Esophagus squamous epithelium (tissue), 5 donors: ENCODE results near the gene CES2. TPM values are rescaled to one million over a fixed set of nuclear protein-coding genes. Genes with fewer than 3 reads are reported as not detected.

Experiments used
- DNase-seq: peaks from one replicate; lab custom pipeline; 2025; lab: John Stamatoyannopoulos, UW
- H3K27ac ChIP-seq, 4 donors: fragments of 200-600 bp; sonication (generic); one replicate each; pipeline ENCODE4 v1.5.1; 2016 to 2019; ENCODE audit warnings: mild to moderate bottlenecking in 1 of 4
- H3K27me3 ChIP-seq, 4 donors: fragments of 200-600 bp; sonication (generic); 1 replicate in 3 of 4; 2 replicates in 1 of 4; pipeline versions ENCODE4 v1.5.1 to v1.6.0; 2017 to 2021; ENCODE audit warnings: antibody characterized with exemption in 1 of 4
- H3K36me3 ChIP-seq, 3 donors: fragments of 200-600 bp; sonication (generic); one replicate each; pipeline ENCODE4 v1.5.1; 2016 to 2019
- H3K4me1 ChIP-seq, 3 donors: fragments of 200-600 bp; sonication (generic); one replicate each; pipeline ENCODE4 v1.5.1; 2017 to 2019
- H3K4me3 ChIP-seq, 4 donors: fragments of 200-600 bp; sonication (generic); 1 replicate in 3 of 4; 2 replicates in 1 of 4; pipeline ENCODE4 v1.5.1; 2016 to 2019; ENCODE audit warnings: mild to moderate bottlenecking in 2 of 4, moderate library complexity in 1 of 4
- H3K9me3 ChIP-seq, 3 donors: fragments of 200-600 bp; sonication (generic); one replicate each; pipeline ENCODE4 v1.5.1; 2016 to 2019
- POLR2A ChIP-seq, 4 donors: fragments of 450-650 bp; IDR thresholded peaks; one replicate each; pipeline ENCODE4 v1.6.1; 2017; ENCODE audit warnings: antibody characterized with exemption in 4 of 4, mild to moderate bottlenecking in 4 of 4, moderate library complexity in 3 of 4
- WGBS, 2 donors: methylation state at CpG; one replicate each; pipeline ENCODE4 v1.1.5; 2018; 5-methylcytosine and 5-hydroxymethylcytosine counted together
- intact Hi-C: fragments of 100-400 bp; cut with DNase I; formaldehyde crosslinking; loops from one replicate; pipeline ENCODE4 v1.15.0; 2022
- total RNA-seq, 4 donors: library from RNA; depleted of rRNA; stranded (reverse); fragments of >200 nt; gene quantifications; one replicate each; pipeline ENCODE4 v1.1.0, GENCODE V29; 2016
- TF ChIP-seq, protein P1 (sequence below), 6 experiments: fragments of 450-650 bp in 4 of 6; fragments of 200-600 bp in 2 of 6; sonication (generic) in 2 of 6; IDR thresholded peaks; one replicate each; pipeline ENCODE4 v1.5.1; 2016 to 2019; ENCODE audit warnings: antibody characterized with exemption in 6 of 6, mild to moderate bottlenecking in 4 of 6, moderate library complexity in 4 of 6
- donor health status: DM: yes; HTN: yes; CAD: no.

CES2 gene
- total RNA-seq, 4 donors from 2014 or later: 120 to 250 (median 170) TPM

DNA sequence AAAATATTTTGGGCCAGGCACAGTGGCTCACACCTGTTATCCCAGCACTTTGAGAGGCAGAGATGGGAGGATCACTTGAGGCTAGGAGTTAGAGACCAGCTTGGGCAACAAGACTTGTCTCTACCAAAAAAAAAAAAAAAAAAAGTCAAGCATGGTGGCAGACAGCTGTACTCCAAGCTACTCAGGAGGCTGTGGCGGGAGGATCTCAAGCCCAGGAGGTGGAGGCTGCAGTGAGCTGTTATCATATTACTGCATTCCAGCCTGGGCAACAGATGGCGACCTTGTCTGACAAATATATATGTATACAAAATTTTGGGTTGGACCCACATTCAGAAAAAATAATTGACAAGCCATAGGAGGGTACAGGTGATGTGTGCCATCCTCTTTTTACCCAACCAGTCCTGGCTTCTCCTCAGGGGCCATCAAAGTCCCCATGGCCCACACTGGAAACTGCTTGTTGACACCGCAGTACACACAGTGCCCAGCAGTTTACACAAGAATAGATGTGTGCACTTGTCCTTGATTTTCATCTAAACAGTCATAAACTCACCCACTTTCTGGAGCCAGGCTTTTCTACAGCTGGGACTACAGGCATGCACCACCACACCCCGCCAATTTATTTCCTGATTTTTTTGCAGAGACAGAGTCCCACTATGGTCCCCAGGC, 1.7 kb downstream of the CES2 start:
- Histone ChIP-seq H3K4me1 (peaks cover 32 to 59% (median 36%) of the 10 kb centered on the region in 3 donors), H3K36me3 (peaks cover 21 to 60% (median 43%) of the 10 kb centered on the region in 3 donors), H3K9me3 (no peaks in the 10 kb centered on the region), H3K27ac (peak overlapping the region in 3 of 4 donors; percentile 97 to 100 (median 98)), H3K27me3 (no peaks in the 10 kb centered on the region), H3K4me3 (peak overlapping the region in 3 of 4 donors; percentile 89 to 100 (median 96))
- TF ChIP-seq, protein P1, sequence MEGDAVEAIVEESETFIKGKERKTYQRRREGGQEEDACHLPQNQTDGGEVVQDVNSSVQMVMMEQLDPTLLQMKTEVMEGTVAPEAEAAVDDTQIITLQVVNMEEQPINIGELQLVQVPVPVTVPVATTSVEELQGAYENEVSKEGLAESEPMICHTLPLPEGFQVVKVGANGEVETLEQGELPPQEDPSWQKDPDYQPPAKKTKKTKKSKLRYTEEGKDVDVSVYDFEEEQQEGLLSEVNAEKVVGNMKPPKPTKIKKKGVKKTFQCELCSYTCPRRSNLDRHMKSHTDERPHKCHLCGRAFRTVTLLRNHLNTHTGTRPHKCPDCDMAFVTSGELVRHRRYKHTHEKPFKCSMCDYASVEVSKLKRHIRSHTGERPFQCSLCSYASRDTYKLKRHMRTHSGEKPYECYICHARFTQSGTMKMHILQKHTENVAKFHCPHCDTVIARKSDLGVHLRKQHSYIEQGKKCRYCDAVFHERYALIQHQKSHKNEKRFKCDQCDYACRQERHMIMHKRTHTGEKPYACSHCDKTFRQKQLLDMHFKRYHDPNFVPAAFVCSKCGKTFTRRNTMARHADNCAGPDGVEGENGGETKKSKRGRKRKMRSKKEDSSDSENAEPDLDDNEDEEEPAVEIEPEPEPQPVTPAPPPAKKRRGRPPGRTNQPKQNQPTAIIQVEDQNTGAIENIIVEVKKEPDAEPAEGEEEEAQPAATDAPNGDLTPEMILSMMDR (IDR thresholded peaks at IDR 0.05): peak in 2 of 6 experiments; percentile 8 to 19
- no peak for TF ChIP-seq POLR2A (IDR thresholded peaks at IDR 0.05)
- 90 to 93% methylated on average over 4 of the region's 4 CpGs for WGBS, 2 donors
- intact Hi-C loops: no loop called here
- DNase-seq: no peak

DNA sequence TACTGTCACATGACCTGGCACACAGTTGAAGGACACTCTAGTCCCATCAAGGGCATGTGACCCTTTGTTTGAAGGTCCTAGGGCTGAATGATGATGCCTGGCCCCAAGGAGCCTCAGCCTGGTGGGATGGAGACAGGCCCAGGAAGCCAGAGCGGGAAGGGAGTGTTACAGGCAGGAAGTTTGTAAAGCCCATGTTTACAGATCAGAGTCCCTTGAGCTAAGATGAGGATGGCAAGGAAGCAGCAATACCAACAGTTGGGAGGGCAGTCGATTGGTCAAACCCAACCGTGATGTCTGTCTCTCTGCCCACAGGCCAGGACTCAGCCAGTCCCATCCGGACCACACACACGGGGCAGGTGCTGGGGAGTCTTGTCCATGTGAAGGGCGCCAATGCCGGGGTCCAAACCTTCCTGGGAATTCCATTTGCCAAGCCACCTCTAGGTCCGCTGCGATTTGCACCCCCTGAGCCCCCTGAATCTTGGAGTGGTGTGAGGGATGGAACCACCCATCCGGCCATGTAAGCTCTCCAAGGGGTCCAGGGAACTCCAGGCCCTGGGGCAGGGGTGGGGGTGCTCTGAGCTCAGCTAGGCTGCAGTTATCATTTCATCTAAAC, 2.5 kb downstream of the CES2 start:
- TF ChIP-seq POLR2A (IDR thresholded peaks at IDR 0.05): no peak
- TF ChIP-seq, protein P1 (IDR thresholded peaks at IDR 0.05): no peak
- WGBS, 2 donors: 89 to 92% methylated on average over 3 to 9 of the region's 10 CpGs
- H3K36me3 ChIP-seq: peaks cover 28 to 60% (median 51%) of the 10 kb centered on the region in 3 donors
- intact Hi-C loops: no loop called here
- H3K4me1 ChIP-seq: peaks cover 29 to 51% (median 31%) of the 10 kb centered on the region in 3 donors
- no peak overlapping the region for H3K4me3 ChIP-seq
- H3K27ac ChIP-seq: no peak overlapping the region
- DNase-seq: no peak
- H3K27me3 ChIP-seq: no peaks in the 10 kb centered on the region
- no peaks in the 10 kb centered on the region for H3K9me3 ChIP-seq

DNA sequence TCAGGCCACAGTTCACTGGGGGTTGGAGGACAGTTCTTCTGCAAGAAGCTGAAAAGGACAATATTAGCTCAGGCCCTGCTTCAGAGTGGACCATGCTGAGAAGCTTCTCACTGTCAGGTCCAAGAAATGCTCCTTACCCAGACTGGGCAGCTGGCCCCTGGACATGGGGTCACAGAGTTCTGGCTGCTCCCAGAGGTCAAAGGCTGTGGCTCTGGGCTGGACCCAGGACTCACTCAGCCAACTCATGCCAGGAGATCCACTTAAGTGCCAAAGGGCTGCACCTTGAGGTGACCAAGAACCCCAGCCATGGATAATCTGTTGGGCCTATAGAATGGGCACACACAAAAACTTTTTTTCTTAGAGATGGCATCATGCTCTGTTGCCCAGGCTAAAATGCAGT, 4.0 kb downstream of the CES2 start:
- intact Hi-C loops: no loop called here
- TF ChIP-seq POLR2A (IDR thresholded peaks at IDR 0.05): no peak
- TF ChIP-seq, protein P1 (IDR thresholded peaks at IDR 0.05): no peak

DNA sequence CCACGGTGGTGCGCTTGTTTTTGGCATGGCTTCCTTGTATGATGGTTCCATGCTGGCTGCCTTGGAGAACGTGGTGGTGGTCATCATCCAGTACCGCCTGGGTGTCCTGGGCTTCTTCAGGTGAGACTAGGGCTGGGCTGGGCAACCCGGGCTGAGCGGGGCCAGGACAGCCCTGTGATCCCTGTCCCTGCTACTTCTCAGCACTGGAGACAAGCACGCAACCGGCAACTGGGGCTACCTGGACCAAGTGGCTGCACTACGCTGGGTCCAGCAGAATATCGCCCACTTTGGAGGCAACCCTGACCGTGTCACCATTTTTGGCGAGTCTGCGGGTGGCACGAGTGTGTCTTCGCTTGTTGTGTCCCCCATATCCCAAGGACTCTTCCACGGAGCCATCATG, 4.9 kb downstream of the CES2 start:
- Histone ChIP-seq H3K36me3 (peaks cover 39 to 79% (median 64%) of the 10 kb centered on the region in 3 donors), H3K4me1 (peaks cover 20 to 39% (median 22%) of the 10 kb centered on the region in 3 donors), H3K9me3 (no peaks in the 10 kb centered on the region), H3K4me3 (no peak overlapping the region), H3K27ac (no peak overlapping the region), H3K27me3 (no peaks in the 10 kb centered on the region)
- TF ChIP-seq, protein P1 (IDR thresholded peaks at IDR 0.05): no peak
- TF ChIP-seq POLR2A (IDR thresholded peaks at IDR 0.05): no peak
- 98 to 100% methylated on average over 1 to 9 of the region's 16 CpGs for WGBS, 2 donors
- no peak for DNase-seq
- intact Hi-C loops: no loop called here

More for the DNA sequence above, 4.0 kb downstream of the CES2 start:
- no peak overlapping the region for H3K4me3 ChIP-seq
- peaks cover 39 to 75% (median 64%) of the 10 kb centered on the region in 3 donors for H3K36me3 ChIP-seq
- H3K27ac ChIP-seq: no peak overlapping the region
- no peaks in the 10 kb centered on the region for H3K27me3 ChIP-seq
- H3K4me1 ChIP-seq: peaks cover 21 to 42% (median 23%) of the 10 kb centered on the region in 3 donors
- H3K9me3 ChIP-seq: no peaks in the 10 kb centered on the region
- no peak for DNase-seq

DNA sequence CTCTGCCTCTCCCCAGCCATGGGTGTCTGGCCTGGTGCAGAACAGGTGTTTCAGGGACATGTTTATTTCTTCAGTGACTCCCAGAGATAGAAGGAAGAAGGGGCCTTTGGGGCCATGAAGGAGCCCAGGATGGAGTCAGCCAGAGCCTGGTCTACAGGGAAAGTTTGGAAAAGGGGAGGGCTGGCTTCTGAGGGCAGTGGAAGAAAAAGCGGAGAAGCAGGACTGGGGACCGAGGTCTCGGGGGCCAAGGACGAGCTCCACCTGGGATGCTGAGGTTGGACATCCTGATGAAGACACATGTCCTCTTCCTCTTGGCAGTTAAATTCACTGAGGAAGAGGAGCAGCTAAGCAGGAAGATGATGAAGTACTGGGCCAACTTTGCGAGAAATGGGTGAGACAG, 7.7 kb downstream of the CES2 start:
- WGBS, 2 donors: 90 to 92% methylated on average over 5 of the region's 5 CpGs
- Histone ChIP-seq H3K9me3 (no peaks in the 10 kb centered on the region), H3K4me3 (no peak overlapping the region), H3K27ac (no peak overlapping the region), H3K36me3 (peaks cover 39 to 68% (median 59%) of the 10 kb centered on the region in 3 donors), H3K4me1 (peaks cover 2 to 27% (median 5%) of the 10 kb centered on the region in 3 donors), H3K27me3 (no peaks in the 10 kb centered on the region)
- intact Hi-C loops: no loop called here
- TF ChIP-seq, protein P1 (IDR thresholded peaks at IDR 0.05): no peak
- TF ChIP-seq POLR2A (IDR thresholded peaks at IDR 0.05): no peak
- DNase-seq: no peak
